Mesendoderm (in vitro differentiated cells): Measurements from ENCODE around the gene E2F8.

Experiments used
- DNase-seq: peaks from one replicate; pipeline ENCODE4 v3.0.0; 2013
- H2AK5ac ChIP-seq: 2 replicates; pipeline ENCODE4 v1.6.1; 2013; ENCODE audit warnings: low read length, inconsistent platforms
- H2BK120ac ChIP-seq: 2 replicates; pipeline ENCODE4 v1.6.1; 2013; ENCODE audit warnings: low read depth, mild to moderate bottlenecking, low read length, moderate library complexity, mixed read lengths
- H2BK15ac ChIP-seq: replicated peaks from 2 replicates; pipeline ENCODE4 v1.6.1; 2013; ENCODE audit warnings: low read depth, mild to moderate bottlenecking, moderate library complexity
- H2BK5ac ChIP-seq: 2 replicates; pipeline ENCODE4 v1.6.1; 2013; ENCODE audit warnings: low read length, inconsistent platforms
- H3K18ac ChIP-seq: 2 replicates; pipeline ENCODE4 v1.6.1; 2013; ENCODE audit warnings: mild to moderate bottlenecking, low read length, mixed read lengths
- H3K23ac ChIP-seq: one replicate; pipeline ENCODE4 v1.6.1; 2013; ENCODE audit warnings: low read length
- H3K27ac ChIP-seq: 2 replicates; pipeline ENCODE4 v1.5.1; 2013; ENCODE audit warnings: low read depth, mild to moderate bottlenecking, inconsistent platforms, low read length, moderate library complexity
- H3K27me3 ChIP-seq: 2 replicates; pipeline ENCODE4 v1.6.1; 2013; ENCODE audit warnings: low read length, control low read depth, mild to moderate bottlenecking, inconsistent platforms; ENCODE audit not compliant: insufficient read depth, poor library complexity
- H3K36me3 ChIP-seq: 2 replicates; pipeline ENCODE4 v1.6.1; 2013; ENCODE audit warnings: low read length, inconsistent platforms; ENCODE audit not compliant: control insufficient read depth, insufficient read depth
- H3K4ac ChIP-seq: one replicate; pipeline ENCODE4 v1.6.1; 2013; ENCODE audit warnings: low read depth, mild to moderate bottlenecking, low read length, moderate library complexity
- H3K4me1 ChIP-seq: 2 replicates; pipeline ENCODE4 v1.6.1; 2013; ENCODE audit warnings: low read depth, low read length, inconsistent platforms; ENCODE audit not compliant: control insufficient read depth
- H3K4me2 ChIP-seq: 2 replicates; pipeline ENCODE4 v1.6.1; 2013; ENCODE audit warnings: low read length
- H3K4me3 ChIP-seq: 2 replicates; pipeline ENCODE4 v1.5.1; 2013; ENCODE audit warnings: mild to moderate bottlenecking, low read length
- H3K56ac ChIP-seq: one replicate; pipeline ENCODE4 v1.6.1; 2013; ENCODE audit warnings: low read length
- H3K79me1 ChIP-seq: 2 replicates; pipeline ENCODE4 v1.6.1; 2013; ENCODE audit warnings: low read length, inconsistent platforms
- H3K79me2 ChIP-seq: 2 replicates; pipeline ENCODE4 v1.6.1; 2013; ENCODE audit warnings: mild to moderate bottlenecking, low read length; ENCODE audit not compliant: control insufficient read depth, insufficient read depth
- H3K9ac ChIP-seq: 2 replicates; pipeline ENCODE4 v1.6.1; 2013; ENCODE audit warnings: low read length, inconsistent platforms
- H4K5ac ChIP-seq: one replicate; pipeline ENCODE4 v1.6.1; 2013; ENCODE audit warnings: low read length
- H4K8ac ChIP-seq: one replicate; pipeline ENCODE4 v1.6.1; 2013; ENCODE audit warnings: low read depth, mild to moderate bottlenecking, control low read depth, low read length, moderate library complexity
- WGBS: extraction: QIAGEN DNeasy Blood & Tissue Kit; methylation state at CpG from one replicate; pipeline ENCODE4 v1.1.7; 2013; ENCODE audit warnings: low lambda C conversion rate, missing lambda C conversion rate; ENCODE audit not compliant: insufficient coverage; ENCODE audit errors: extremely low coverage; 5-methylcytosine and 5-hydroxymethylcytosine counted together

The E2F8 gene

GRCh38 chr11:19237381-19237780, 3.4 kb downstream of the E2F8 start:
- Histone ChIP-seq H3K36me3 (peaks cover 5% of the 10 kb centered on the region), H3K23ac (no peak overlapping the region), H2AK5ac (no peak overlapping the region), H3K79me2 (peaks cover 2% of the 10 kb centered on the region), H3K4me3 (no peak overlapping the region), H4K8ac (no peak overlapping the region), H3K56ac (no peak overlapping the region), H4K5ac (no peak overlapping the region), H3K4me2 (no peak overlapping the region), H3K27ac (no peak overlapping the region), H3K4ac (no peak overlapping the region), H3K27me3 (no peaks in the 10 kb centered on the region), H2BK120ac (no peak overlapping the region), H2BK15ac (no peak overlapping the region), H3K79me1 (peaks cover 2% of the 10 kb centered on the region), H3K9ac (no peak overlapping the region), H3K4me1 (no peaks in the 10 kb centered on the region), H2BK5ac (no peak overlapping the region), H3K18ac (no peak overlapping the region)
- WGBS, result no CpG with 5 or more reads among the region's 8 CpGs
- DNase-seq, result no peak

DNA sequence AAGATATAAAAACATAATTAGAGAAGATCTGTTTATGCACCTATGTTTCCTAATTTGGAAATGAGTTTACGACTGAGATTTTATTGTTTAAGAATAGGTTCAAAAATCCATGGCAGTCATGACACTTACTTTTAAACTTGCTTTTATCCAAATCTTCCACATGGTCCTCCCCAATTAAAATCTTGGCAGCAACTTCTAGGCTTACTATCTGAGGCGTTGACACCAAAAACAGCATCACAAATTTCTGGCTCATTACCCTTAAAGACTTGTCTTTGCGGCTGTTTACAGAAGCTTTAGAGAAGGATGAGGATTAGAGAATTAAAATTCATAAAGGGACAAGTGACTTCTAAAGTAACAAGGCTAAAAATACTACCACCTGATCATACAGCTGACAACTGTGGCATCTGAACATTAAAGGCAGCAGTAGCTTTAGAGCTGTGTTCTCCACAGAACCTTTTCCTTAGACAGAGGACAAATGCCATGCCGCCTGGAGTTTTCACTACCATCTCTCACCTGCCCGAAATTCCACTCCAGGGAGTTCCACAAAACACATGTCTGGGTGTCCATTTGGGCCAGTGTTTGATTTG, 6.4 kb downstream of the E2F8 start:
- Histone ChIP-seq H3K4me3 (no peak overlapping the region), H2BK120ac (no peak overlapping the region), H3K18ac (no peak overlapping the region), H3K79me2 (peaks cover 2% of the 10 kb centered on the region), H3K4me2 (no peak overlapping the region), H4K8ac (no peak overlapping the region), H2BK5ac (no peak overlapping the region), H3K56ac (no peak overlapping the region), H4K5ac (no peak overlapping the region), H3K27ac (no peak overlapping the region), H3K36me3 (peaks cover 8% of the 10 kb centered on the region), H3K27me3 (no peaks in the 10 kb centered on the region), H3K4me1 (no peaks in the 10 kb centered on the region), H3K23ac (no peak overlapping the region), H3K4ac (no peak overlapping the region), H2AK5ac (no peak overlapping the region), H3K9ac (no peak overlapping the region), H3K79me1 (peaks cover 2% of the 10 kb centered on the region), H2BK15ac (no peak overlapping the region)
- no CpG with 5 or more reads among the region's 5 CpGs for WGBS
- no peak for DNase-seq

DNA sequence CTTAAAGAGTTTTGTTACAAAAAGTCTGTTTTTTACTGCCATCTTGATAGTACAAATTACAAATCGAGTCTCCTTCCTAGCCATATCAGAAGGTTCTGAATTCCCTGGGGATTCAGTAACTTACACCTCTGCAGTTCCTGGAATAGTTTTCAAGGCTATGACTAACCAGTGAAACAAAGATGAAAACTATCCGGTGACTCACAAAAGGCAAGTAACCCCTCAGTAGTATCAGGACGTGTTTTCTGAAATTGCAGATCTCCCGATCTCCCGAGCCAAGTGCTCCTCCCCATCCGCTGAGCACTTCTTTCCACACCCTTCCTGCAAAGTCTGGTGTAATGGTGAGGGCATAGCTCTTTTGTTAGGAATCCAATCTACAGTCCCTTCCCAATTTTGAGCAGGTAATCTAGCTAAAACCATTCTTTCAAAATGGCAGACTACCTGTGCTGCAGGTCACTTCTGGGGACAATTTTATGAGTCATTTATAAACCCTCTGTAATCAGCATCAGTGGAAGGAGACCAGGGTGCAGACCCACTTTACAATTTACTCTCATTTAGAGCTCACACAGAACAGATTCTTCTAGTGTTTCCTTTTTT, 7.7 kb downstream of the E2F8 start:
- H3K27me3 ChIP-seq, result no peaks in the 10 kb centered on the region
- H3K4me2 ChIP-seq, result no peak overlapping the region
- H3K4me1 ChIP-seq, result no peaks in the 10 kb centered on the region
- H2BK120ac ChIP-seq, result no peak overlapping the region
- H4K5ac ChIP-seq, result no peak overlapping the region
- no CpG with 5 or more reads among the region's 6 CpGs for WGBS
- no peaks in the 10 kb centered on the region for H3K79me2 ChIP-seq
- no peak overlapping the region for H3K56ac ChIP-seq
- no peak overlapping the region for H3K27ac ChIP-seq
- peaks cover 2% of the 10 kb centered on the region for H3K79me1 ChIP-seq
- H3K23ac ChIP-seq, result no peak overlapping the region
- no peak overlapping the region for H2BK5ac ChIP-seq
- DNase-seq, result peak; percentile 22
- H2AK5ac ChIP-seq, result no peak overlapping the region
- no peak overlapping the region for H3K4me3 ChIP-seq
- H3K9ac ChIP-seq, result no peak overlapping the region
- H4K8ac ChIP-seq, result no peak overlapping the region
- peaks cover 8% of the 10 kb centered on the region for H3K36me3 ChIP-seq
- H3K18ac ChIP-seq, result no peak overlapping the region
- H3K4ac ChIP-seq, result no peak overlapping the region
- H2BK15ac ChIP-seq, result no peak overlapping the region

DNA sequence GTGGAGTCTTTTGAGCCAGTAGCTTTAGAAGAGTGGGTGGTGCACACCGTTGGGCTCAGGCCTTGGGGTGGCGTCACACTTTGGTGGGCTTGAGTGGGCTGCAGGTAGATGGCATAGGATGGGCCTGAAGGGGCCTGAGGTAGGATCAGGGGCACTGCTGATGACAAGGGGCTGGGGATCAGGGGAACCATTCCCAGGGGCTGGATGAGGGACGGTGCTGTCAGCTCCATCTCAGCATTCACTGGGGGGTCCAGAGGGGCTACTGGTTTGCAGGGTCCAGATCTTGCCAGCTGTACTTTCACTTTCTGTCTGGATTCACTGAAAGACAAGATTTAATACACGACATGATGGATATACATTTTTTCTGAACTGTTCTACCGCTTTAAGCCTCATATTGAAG, 11.1 kb downstream of the E2F8 start:
- DNase-seq, result no peak
- Histone ChIP-seq H3K23ac (no peak overlapping the region), H4K8ac (no peak overlapping the region), H4K5ac (no peak overlapping the region), H2BK120ac (no peak overlapping the region), H2BK15ac (no peak overlapping the region), H3K18ac (no peak overlapping the region), H3K9ac (no peak overlapping the region), H3K79me2 (no peaks in the 10 kb centered on the region), H3K56ac (no peak overlapping the region), H3K4me3 (no peak overlapping the region), H3K4me2 (no peak overlapping the region), H3K4me1 (no peaks in the 10 kb centered on the region), H3K4ac (no peak overlapping the region), H3K27ac (no peak overlapping the region), H3K36me3 (peaks cover 4% of the 10 kb centered on the region), H3K79me1 (no peaks in the 10 kb centered on the region), H2AK5ac (no peak overlapping the region), H2BK5ac (no peak overlapping the region), H3K27me3 (no peaks in the 10 kb centered on the region)
- WGBS, result no CpG with 5 or more reads among the region's 5 CpGs

DNA sequence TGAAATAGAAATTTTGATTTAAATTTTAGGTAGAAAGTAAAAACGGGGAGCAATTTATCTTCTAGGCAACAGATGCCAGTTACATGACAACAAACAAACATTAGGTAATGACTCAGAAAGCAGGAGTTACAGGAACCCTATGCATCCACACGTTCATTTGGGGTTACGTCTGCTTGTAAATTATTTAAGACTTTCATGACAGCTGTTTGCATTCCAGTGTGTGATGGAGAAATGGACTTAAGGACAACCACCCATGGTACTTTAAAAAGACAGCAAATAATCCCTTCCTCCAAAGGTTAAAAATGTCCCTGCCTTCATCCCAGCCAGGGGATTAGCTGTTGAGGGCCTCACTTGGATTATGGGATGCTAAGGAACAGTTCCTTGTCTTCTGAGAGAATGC, 11.8 kb downstream of the E2F8 start:
- no peak overlapping the region for H3K27ac ChIP-seq
- H3K9ac ChIP-seq, result no peak overlapping the region
- no peak overlapping the region for H3K4me3 ChIP-seq
- H2AK5ac ChIP-seq, result no peak overlapping the region
- H3K79me2 ChIP-seq, result no peaks in the 10 kb centered on the region
- no peak overlapping the region for H2BK15ac ChIP-seq
- DNase-seq, result no peak
- H4K5ac ChIP-seq, result no peak overlapping the region
- H3K27me3 ChIP-seq, result no peaks in the 10 kb centered on the region
- no peak overlapping the region for H3K4me2 ChIP-seq
- H3K36me3 ChIP-seq, result peaks cover 4% of the 10 kb centered on the region
- H2BK120ac ChIP-seq, result no peak overlapping the region
- H3K79me1 ChIP-seq, result no peaks in the 10 kb centered on the region
- H3K56ac ChIP-seq, result no peak overlapping the region
- WGBS, result no CpG with 5 or more reads among the region's 3 CpGs
- no peak overlapping the region for H3K18ac ChIP-seq
- no peak overlapping the region for H4K8ac ChIP-seq
- no peak overlapping the region for H2BK5ac ChIP-seq
- H3K4ac ChIP-seq, result no peak overlapping the region
- H3K4me1 ChIP-seq, result no peaks in the 10 kb centered on the region
- no peak overlapping the region for H3K23ac ChIP-seq
